Measurements from ENCODE around the gene UMOD.

UMOD gene

DNA sequence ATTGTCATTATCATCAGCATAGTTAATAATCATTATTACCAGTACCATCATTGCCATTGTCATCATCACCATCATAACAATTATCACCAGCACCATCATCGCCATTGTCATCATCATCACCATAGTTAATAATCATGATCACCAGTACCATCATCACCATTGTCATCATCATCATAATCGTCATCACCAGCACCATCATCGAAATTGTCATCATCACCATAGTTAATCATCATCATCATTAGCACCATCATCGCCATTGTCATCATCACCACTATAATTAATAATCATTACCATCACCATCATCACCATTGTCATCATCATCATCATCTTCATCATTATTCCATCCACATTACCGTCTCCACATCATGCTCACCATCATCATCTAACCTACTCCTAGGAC, 38.5 kb upstream of the UMOD start:
- peaks cover 0 to 7% (median 0%) of the 10 kb centered on the region in 10 experiments; a peak in 1 of 20 replicates for H3K4me1 ChIP-seq
- H3K4me2 ChIP-seq = no peak overlapping the region
- H3K9me3 ChIP-seq (replicated peaks in 1 of 11) = no peaks in the 10 kb centered on the region
- H4K20me1 ChIP-seq = no peaks in the 10 kb centered on the region
- no peak for TF ChIP-seq Cebpa-rat (IDR thresholded peaks at IDR 0.05)
- H3K27ac ChIP-seq = no peak overlapping the region
- no peaks in the 10 kb centered on the region for H3K27me3 ChIP-seq
- H3K9ac ChIP-seq = no peak overlapping the region
- no peak overlapping the region for H3K4me3 ChIP-seq
- H3K36me3 ChIP-seq = no peaks in the 10 kb centered on the region

GRCh38 chr16:20388854-20389253, 36.3 kb upstream of the UMOD start:
- Histone ChIP-seq H3K9me3 (replicated peaks in 1 of 11) (no peaks in the 10 kb centered on the region), H3K27ac (no peak overlapping the region), H4K20me1 (no peaks in the 10 kb centered on the region), H3K27me3 (no peaks in the 10 kb centered on the region), H3K4me1 (peaks cover 0 to 7% (median 0%) of the 10 kb centered on the region in 10 experiments; a peak in 1 of 20 replicates), H3K4me2 (no peak overlapping the region), H3K4me3 (no peak overlapping the region), H3K9ac (no peak overlapping the region), H3K36me3 (no peaks in the 10 kb centered on the region)
- no peak for TF ChIP-seq Cebpa-rat (IDR thresholded peaks at IDR 0.05)

DNA sequence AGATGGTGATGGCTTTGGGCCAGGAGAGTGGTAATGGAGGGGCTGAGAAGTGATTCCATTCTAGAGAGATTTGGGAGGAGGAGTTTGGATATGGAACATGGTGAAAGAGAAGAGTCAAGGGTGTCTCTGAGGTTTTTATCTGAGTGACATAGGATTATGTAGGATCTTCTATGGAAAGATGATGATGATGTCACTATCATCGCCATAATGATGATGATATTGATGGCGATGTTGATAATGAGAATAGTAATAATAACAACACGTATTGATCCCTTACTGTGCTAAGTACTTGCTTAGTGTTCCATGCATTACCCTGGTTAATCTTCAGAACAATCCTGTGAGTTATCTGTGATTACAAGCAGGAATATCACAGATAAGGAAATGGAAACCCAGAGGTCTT, 35.5 kb upstream of the UMOD start:
- no peak overlapping the region for H3K27ac ChIP-seq
- TF ChIP-seq Cebpa-rat (IDR thresholded peaks at IDR 0.05) = no peak
- no peaks in the 10 kb centered on the region for H3K36me3 ChIP-seq
- H3K4me2 ChIP-seq = no peak overlapping the region
- H3K9me3 ChIP-seq (replicated peaks in 1 of 11) = no peaks in the 10 kb centered on the region
- H3K4me1 ChIP-seq = peaks cover 0 to 7% (median 0%) of the 10 kb centered on the region in 10 experiments; a peak in 2 of 20 replicates
- H4K20me1 ChIP-seq = no peaks in the 10 kb centered on the region; a peak in 1 of 22 replicates
- H3K4me3 ChIP-seq = no peak overlapping the region
- H3K9ac ChIP-seq = no peak overlapping the region
- no peaks in the 10 kb centered on the region for H3K27me3 ChIP-seq

DNA sequence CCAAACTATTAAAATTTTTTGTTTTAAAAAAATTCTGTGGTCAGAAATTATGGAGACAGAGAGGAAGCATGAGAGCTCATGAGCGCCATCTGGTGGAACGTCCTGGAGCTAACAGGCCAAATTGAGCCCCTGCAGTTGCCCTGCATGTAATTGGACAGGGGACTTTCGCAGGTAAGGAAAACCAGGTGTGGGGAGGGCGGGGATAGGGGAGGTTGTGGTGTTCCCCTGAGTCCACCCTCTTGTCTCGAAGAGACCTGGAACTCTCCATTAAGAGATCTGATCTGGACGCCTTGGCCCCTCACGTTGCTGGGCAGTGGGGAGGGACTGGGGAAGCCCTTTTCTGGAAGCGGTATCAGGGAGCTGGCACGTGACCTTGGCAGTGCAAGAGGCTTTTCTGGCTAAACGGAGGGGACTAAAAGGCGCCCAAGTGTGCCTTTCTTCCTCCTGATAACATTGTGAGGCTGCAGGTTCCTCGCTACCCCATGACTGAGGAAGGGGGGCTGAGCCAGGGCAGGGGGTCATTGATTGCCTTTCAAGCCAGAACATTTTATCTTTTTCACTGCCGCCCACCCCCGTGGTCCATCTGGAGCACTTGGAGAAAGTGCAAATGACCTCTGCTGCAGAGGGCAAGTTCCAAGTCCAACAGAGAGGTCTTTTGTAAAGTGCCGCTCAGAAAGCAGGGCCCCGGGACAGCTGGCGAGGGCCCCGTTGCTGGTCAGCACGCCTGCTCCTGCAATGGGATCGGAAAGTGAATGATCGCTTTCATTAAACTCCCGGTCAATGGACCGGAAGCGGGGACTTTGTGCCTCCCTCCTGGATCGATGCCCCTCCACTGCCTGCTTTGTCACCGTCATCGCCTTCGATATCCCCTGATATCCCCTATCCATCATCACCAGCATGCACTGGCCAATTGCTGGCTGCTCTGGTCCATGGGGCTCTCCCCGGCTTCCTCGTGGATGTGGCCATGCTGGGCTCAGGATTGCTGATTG, 33.6 kb upstream of the UMOD start:
- Histone ChIP-seq H3K4me1 (peaks cover 0 to 4% (median 0%) of the 10 kb centered on the region in 10 experiments; a peak in 1 of 20 replicates), H3K27me3 (no peaks in the 10 kb centered on the region), H3K27ac (no peak overlapping the region), H4K20me1 (no peaks in the 10 kb centered on the region; a peak in 1 of 22 replicates), H3K9ac (no peak overlapping the region), H3K36me3 (no peaks in the 10 kb centered on the region), H3K9me3 (replicated peaks in 1 of 11) (no peaks in the 10 kb centered on the region), H3K4me2 (no peak overlapping the region), H3K4me3 (no peak overlapping the region)
- TF ChIP-seq Cebpa-rat (IDR thresholded peaks at IDR 0.05) = no peak

GRCh38 chr16:20383106-20384029, 30.9 kb upstream of the UMOD start:
- Histone ChIP-seq H3K4me2 (no peak overlapping the region), H4K20me1 (no peaks in the 10 kb centered on the region; a peak in 1 of 22 replicates), H3K9me3 (replicated peaks in 1 of 11) (no peaks in the 10 kb centered on the region), H3K4me3 (no peak overlapping the region), H3K27ac (no peak overlapping the region), H3K36me3 (no peaks in the 10 kb centered on the region), H3K9ac (no peak overlapping the region), H3K4me1 (peaks cover 0 to 4% (median 0%) of the 10 kb centered on the region in 10 experiments; a peak in 1 of 20 replicates), H3K27me3 (no peaks in the 10 kb centered on the region)
- no peak for TF ChIP-seq Cebpa-rat (IDR thresholded peaks at IDR 0.05)

DNA sequence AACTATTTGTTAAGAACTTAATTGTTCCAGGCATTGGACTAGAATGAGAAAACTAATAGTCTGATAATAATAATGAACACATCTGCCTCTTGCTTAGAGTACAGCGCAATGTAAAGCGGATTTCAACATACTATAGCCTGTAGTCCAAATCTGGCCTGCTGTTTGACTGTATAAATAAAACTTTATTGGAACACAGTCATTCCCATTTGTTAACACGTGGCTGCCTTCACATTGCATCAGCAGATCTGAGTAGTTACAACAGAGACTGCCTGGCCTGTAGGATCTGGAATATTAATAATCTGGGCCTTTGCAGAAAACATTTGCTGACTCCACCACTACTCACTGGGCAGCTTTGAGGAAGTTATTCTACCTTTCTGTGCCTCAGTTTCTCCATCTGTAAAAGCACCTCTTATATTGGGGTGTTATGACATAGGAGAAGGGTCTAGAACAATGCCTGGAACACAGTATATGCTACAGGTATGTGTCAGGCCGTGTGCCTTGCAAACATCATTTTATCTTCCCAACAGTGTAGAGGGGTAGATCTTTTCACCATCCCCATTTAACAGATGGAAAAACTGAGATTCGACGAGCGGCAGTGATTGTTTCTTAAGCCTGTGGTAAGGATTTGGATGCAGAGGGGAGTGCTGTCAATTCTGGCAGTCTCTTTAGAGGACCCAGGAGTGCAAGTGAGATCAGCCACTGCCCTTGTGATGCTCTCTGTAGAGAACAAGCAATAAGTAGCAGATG, 29.9 kb upstream of the UMOD start:
- no peak overlapping the region for H3K27ac ChIP-seq
- no peak overlapping the region for H3K4me3 ChIP-seq
- H4K20me1 ChIP-seq = no peaks in the 10 kb centered on the region; a peak in 1 of 22 replicates
- no peak for TF ChIP-seq Cebpa-rat (IDR thresholded peaks at IDR 0.05)
- no peak overlapping the region for H3K4me2 ChIP-seq
- no peak overlapping the region for H3K9ac ChIP-seq
- H3K36me3 ChIP-seq = no peaks in the 10 kb centered on the region
- H3K9me3 ChIP-seq (replicated peaks in 1 of 11) = no peaks in the 10 kb centered on the region
- H3K4me1 ChIP-seq = peaks cover 0 to 4% (median 0%) of the 10 kb centered on the region in 10 experiments; a peak in 1 of 20 replicates
- H3K27me3 ChIP-seq = no peaks in the 10 kb centered on the region

- Histone ChIP-seq H3K9me3 (replicated peaks in 1 of 11) (no peaks in the 10 kb centered on the region), H3K27ac (no peak overlapping the region), H3K4me2 (no peak overlapping the region), H3K9ac (no peak overlapping the region), H3K4me1 (peaks cover 0 to 4% (median 0%) of the 10 kb centered on the region in 10 experiments; a peak in 1 of 20 replicates), H4K20me1 (no peaks in the 10 kb centered on the region; a peak in 1 of 22 replicates), H3K36me3 (no peaks in the 10 kb centered on the region), H3K27me3 (no peaks in the 10 kb centered on the region), H3K4me3 (no peak overlapping the region)
- no peak for TF ChIP-seq Cebpa-rat (IDR thresholded peaks at IDR 0.05)
Measured at GRCh38 chr16:20380782-20381181, 28.3 kb upstream of the UMOD start.

GRCh38 chr16:20377181-20377580, 24.7 kb upstream of the UMOD start:
- TF ChIP-seq Cebpa-rat (IDR thresholded peaks at IDR 0.05) = no peak
- H3K9ac ChIP-seq = no peak overlapping the region
- H3K9me3 ChIP-seq (replicated peaks in 1 of 11) = no peaks in the 10 kb centered on the region
- no peak overlapping the region for H3K27ac ChIP-seq
- H3K4me3 ChIP-seq = no peak overlapping the region
- H4K20me1 ChIP-seq = no peaks in the 10 kb centered on the region
- H3K4me1 ChIP-seq = no peaks in the 10 kb centered on the region
- no peaks in the 10 kb centered on the region for H3K36me3 ChIP-seq
- H3K4me2 ChIP-seq = no peak overlapping the region
- H3K27me3 ChIP-seq = no peaks in the 10 kb centered on the region

Measured in BLaER1 treated with 17β-estradiol and CSF1 and Interleukin-3, amounts not matched to agents 10 nM and 100 nM (cell line).